ENCODE measurements around the gene TMEM150B.

- TF ChIP-seq POLR2AphosphoS5 (IDR thresholded peaks at IDR 0.05) (no peak), POLR2A (IDR thresholded peaks at IDR 0.05) (no peak)
Observed at GRCh38 chr19:55352549-55353145, 27.5 kb upstream of the TMEM150B start.
